GM18507 (cell line): ENCODE data around the gene FFAR4.
"Not testable (repeated sequence)": the region's sequence is repeated elsewhere in the genome, so short reads cannot be mapped to it uniquely, and the experiment has no call there.

Source experiments
- DNase-seq: peaks from one replicate; pipeline ENCODE4 v3.0.0; 2011; ENCODE audit warnings: low read depth; ENCODE audit not compliant: insufficient read length; ENCODE audit errors: extremely low spot score
- FAIRE-seq: peaks from 2 replicates; lab custom pipeline; 2011; peaks lifted over from hg19 to GRCh38; lab: Jason Lieb, UNC

FFAR4 gene

GRCh38 chr10:93566435-93567276 is at the start of gene FFAR4:
Gene FFAR4, plus strand, starts transcription at chr10:93566665. Its CDS starts 56 bp downstream, at chr10:93566721.
- no peak for DNase-seq
- FAIRE-seq, result no peak

- DNase-seq (no peak), FAIRE-seq (no peak)
Observed at GRCh38 chr10:93518531-93518930, 47.9 kb upstream of the FFAR4 start.

GRCh38 chr10:93535293-93535692 is 31.2 kb upstream of the FFAR4 start:
- no peak for DNase-seq
- FAIRE-seq, result no peak

- DNase-seq, FAIRE-seq: not testable (repeated sequence)
Observed at GRCh38 chr10:93540871-93541270, 25.6 kb upstream of the FFAR4 start.

- FAIRE-seq, result no peak
- no peak for DNase-seq
Observed at GRCh38 chr10:93541402-93542357, 24.8 kb upstream of the FFAR4 start.

- DNase-seq, result no peak
- FAIRE-seq, result no peak
Observed at GRCh38 chr10:93542358-93542791, 24.1 kb upstream of the FFAR4 start.

GRCh38 chr10:93546995-93547394 is 19.5 kb upstream of the FFAR4 start:
- DNase-seq, FAIRE-seq: not testable (repeated sequence)

GRCh38 chr10:93547522-93547921 is 18.9 kb upstream of the FFAR4 start:
- no peak for DNase-seq
- no peak for FAIRE-seq

- DNase-seq (no peak), FAIRE-seq (no peak)
Observed at GRCh38 chr10:93548376-93549071, 17.9 kb upstream of the FFAR4 start.

GRCh38 chr10:93550606-93551005 is 15.9 kb upstream of the FFAR4 start:
- no peak for FAIRE-seq
- no peak for DNase-seq

GRCh38 chr10:93552780-93553179 is 13.7 kb upstream of the FFAR4 start:
- FAIRE-seq (no peak), DNase-seq (no peak)

GRCh38 chr10:93553482-93554315 is 12.8 kb upstream of the FFAR4 start:
- no peak for FAIRE-seq
- DNase-seq, result no peak

GRCh38 chr10:93554316-93554663 is 12.2 kb upstream of the FFAR4 start:
- FAIRE-seq (no peak), DNase-seq (no peak)

- DNase-seq (peak; percentile 30), FAIRE-seq (peak; percentile 70)
Observed at GRCh38 chr10:93554760-93555432, 11.6 kb upstream of the FFAR4 start.

- no peak for FAIRE-seq
- no peak for DNase-seq
Observed at GRCh38 chr10:93559490-93559889, 7.0 kb upstream of the FFAR4 start.

GRCh38 chr10:93560541-93560940 is 5.9 kb upstream of the FFAR4 start:
- no peak for DNase-seq
- FAIRE-seq, result no peak

GRCh38 chr10:93565446-93565845 is 1.0 kb upstream of the FFAR4 start:
- DNase-seq, result no peak
- FAIRE-seq, result no peak

- DNase-seq (no peak), FAIRE-seq (no peak)
Observed at GRCh38 chr10:93567277-93568104, 1.0 kb downstream of the FFAR4 start.
